SKM-1 treated with dmso at 0.1 percent for 144 hours (cell line): ENCODE measurements around the gene ZNF764.

Experiments used
- DNase-seq: peaks from one replicate; lab custom pipeline; 2025; ENCODE audit not compliant: unreplicated experiment; lab: John Stamatoyannopoulos, UW

ZNF764 gene

GRCh38 chr16:30570636-30571444 is 12.7 kb upstream of the ZNF764 start:
- no peak for DNase-seq

- DNase-seq = no peak
Measured at GRCh38 chr16:30569746-30570635, 11.8 kb upstream of the ZNF764 start.

GRCh38 chr16:30569281-30569680 is 11.1 kb upstream of the ZNF764 start:
- no peak for DNase-seq

DNA sequence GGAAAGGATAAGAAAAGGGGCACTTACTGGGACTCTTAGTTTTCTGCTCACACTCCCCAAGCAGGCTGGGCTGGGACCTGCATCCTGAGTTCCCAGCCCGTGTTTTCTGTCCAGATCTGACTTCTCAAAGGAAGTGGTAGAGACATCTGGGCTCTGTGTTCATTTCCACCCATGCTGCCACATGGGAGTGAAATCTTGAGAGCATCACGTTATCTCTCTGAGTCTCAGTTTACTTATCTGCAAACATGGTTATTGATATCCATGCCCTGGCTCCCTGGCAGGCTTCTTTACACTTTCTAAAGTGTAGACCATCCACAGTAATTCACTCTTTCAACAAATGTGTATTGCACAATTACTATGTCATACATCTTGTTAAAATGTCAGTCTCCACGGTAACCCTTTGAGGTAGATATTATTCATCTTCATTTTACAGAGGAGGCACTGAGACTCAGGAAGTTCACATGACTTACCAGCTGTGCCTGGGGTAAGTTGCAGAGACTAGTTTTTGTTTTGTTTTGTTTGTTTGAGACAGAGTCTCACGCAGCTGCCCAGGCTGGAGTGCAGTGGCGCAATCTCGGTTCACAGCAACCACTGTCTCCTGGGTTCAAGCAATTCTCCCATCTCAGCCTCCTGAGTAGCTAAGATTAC is 9.9 kb upstream of the ZNF764 start:
- peak; percentile 27 for DNase-seq

DNA sequence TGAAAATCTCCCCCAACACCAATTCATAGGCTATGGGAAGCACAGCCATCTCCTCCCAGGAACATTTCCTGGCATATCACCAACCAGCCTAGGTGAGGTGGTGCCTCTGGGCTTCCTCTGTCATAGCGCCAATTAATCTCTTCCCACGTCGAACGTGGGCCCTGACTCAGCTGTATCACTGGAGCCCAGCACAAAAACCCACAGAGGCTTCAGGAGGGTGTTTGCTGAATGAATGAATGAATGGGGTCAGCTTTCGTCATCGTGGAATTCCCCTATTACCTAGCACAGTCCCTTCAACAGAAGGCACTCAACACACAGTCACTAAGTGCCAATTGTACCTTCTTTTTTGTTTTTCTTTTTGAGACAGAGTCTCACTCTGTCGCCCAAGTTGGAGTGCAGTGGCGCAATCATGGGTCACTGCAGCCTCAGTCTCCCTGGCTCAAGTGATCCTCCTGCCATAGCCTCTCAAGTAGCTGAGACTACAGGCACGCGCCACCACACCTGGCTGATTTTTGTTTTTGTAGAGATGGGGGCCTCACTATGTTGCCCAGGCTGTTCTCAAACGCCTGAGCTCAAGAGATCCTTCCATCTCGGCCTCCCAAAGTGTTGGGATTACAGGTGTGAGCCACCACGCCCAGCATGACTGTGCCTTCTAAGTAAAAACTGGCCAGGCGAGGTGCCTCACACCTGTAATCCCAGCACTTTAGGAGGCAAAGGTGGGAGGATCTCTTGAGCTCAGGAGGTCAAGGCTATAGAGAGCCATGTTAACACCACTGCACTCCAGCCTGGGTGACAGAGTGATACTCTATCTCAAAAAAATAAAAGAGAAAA is 9.2 kb upstream of the ZNF764 start:
- no peak for DNase-seq

GRCh38 chr16:30566531-30566930 is 8.4 kb upstream of the ZNF764 start:
- no peak for DNase-seq

- DNase-seq = no peak
Measured at GRCh38 chr16:30565984-30566383, 7.8 kb upstream of the ZNF764 start.

DNA sequence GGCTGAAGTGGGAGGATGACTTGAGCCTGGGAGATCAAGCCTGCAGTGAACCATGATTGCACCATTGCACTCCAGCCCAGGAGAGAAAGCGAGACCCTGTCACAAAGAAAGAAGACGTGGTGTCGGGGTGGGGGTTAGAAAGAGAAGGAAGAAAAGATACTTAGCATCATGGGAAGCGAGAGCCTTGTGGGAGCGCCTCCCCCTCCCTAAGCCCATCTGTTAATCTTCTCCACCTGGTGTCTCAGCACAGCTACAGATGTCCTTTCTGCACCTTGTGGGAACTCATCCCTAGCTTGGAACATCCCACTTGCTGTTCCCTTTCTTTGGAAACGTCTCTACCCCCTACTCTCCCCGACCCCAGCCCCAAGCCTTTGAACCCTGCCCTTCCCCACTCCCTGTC is 7.4 kb upstream of the ZNF764 start:
- no peak for DNase-seq

DNA sequence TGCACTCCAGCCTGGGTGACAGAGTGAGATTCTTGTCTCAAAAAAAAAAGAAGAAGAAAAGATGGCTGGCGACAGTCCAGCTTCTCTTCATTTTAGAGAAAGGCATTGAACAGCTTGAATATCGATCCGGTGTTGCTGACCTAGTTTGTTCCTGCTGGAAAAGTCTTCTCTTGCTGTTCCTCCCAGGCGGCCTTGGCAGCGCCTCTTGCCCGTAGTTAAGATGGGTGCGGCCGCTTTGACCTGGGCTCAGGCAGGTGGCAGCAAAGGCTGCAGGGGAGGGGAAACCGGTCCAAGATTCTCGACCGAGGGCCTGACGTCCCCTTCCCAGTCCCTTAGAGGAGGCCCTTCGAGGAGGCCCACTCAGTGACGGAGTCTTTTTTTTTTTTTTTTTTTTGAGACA is 3.8 kb upstream of the ZNF764 start:
- DNase-seq = no peak

DNA sequence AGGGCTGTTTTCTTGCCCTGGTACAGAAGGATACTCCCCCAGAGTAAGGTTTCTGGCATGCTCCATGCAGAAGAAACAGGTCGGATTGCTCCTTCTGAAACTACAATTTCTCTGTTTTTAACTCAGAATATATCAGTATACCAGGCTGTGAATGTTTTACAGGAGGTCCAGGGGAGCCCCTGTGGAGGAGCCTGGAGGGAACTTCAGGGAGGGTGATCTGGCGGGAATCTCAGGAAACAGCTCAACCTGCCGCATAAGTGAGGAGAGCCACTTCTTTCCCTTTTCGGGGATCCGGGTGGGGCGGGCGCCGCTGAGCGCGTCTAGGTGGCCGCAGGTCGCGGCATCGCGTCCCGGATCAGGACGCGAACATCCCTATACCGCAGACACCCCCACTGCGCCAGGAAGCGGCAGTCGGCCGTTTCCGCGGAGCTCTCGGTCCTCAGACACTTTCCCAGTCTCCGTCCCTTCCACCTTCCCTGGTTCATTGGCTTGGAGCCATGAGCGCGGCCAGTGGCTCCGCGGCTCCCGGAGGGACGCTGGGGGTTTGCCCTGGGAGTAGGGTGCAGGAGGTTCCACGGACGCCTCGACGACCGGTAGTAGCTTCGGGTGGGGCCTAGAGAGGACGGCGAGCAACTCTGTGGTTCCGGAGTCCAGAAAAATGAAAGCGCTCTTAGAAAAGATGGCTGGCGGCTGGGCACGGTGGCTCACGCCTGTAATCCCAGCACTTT is 3.1 kb upstream of the ZNF764 start:
- no peak for DNase-seq

DNA sequence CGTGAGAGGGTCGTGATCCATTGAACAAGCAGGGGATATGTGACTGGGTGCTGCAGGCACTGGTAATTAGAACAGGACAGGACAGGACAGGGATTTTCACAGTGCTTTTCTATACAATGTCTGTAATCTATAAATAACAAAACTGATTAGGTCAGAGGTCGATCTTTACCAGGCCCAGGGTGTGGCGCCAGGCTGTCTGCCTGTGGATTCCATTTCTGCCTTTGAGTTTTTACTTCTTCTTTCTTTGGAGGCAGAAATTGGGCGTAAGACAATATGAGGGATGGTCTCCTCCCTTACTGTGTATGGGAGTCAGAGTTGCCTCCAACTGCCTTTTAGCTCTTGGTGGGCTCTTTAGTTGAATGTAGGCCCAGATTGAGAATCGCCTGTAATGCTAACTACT is 1.5 kb upstream of the ZNF764 start:
- no peak for DNase-seq

- DNase-seq = no peak
Measured at GRCh38 chr16:30558789-30559377, 709 bp upstream of the ZNF764 start.

- no peak for DNase-seq
Measured at GRCh38 chr16:30557707-30557956, 542 bp downstream of the ZNF764 start.

DNA sequence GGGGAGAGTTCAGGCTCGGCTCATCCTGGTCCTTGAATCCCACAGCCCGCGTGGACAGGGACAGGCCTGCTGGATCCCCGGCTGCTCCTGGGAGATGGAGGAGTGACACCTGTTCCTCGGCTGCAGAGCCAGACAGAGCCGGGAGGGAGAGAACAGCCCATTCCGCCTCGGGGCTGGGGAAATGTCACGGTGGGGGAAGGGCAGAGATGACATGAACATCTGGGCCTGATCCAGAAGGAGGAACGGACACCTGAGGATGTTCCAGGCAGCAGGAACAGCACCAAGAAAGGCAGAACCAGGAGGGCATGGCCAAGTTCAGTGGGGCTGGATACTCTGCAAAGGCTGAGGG is 2.1 kb downstream of the ZNF764 start:
- DNase-seq = no peak

- DNase-seq = no peak
Measured at GRCh38 chr16:30555315-30556124, 2.7 kb downstream of the ZNF764 start.

DNA sequence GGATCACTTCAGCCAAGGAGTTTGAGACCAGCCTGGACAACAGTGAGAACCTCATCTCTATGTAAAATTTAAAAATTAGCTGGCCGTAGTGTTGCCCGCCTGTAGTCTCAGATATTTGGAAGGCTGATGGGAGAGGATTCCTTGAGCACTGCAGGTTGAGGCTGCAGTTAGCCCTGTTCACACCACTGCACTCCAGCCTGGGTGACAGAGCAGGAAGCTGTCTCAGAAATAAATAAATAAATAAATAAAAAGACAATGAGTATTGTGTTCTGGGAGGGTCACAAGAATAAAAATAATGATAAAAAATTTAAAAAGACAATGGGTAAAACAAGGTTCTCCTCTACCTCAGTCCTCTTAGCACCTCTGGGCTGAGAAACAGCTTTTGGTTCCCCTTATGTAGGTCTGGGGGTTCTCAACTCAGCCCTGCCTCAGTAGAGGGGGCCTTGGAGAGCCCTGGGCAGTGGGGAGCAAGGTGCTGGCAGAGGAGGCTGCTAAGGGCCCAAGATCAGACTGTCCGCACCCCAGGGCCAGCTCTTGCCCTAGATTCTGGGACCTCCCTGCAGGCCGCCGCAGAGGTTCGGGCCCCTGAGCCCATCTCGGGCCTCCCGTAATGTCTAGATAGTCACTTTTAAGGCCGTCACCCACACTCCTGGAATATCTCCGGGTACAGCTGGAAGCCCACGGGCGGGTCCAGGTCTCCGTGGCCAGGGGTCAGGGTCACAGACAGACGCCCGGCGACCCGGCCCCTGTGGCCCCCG is 3.4 kb downstream of the ZNF764 start:
- no peak for DNase-seq

DNA sequence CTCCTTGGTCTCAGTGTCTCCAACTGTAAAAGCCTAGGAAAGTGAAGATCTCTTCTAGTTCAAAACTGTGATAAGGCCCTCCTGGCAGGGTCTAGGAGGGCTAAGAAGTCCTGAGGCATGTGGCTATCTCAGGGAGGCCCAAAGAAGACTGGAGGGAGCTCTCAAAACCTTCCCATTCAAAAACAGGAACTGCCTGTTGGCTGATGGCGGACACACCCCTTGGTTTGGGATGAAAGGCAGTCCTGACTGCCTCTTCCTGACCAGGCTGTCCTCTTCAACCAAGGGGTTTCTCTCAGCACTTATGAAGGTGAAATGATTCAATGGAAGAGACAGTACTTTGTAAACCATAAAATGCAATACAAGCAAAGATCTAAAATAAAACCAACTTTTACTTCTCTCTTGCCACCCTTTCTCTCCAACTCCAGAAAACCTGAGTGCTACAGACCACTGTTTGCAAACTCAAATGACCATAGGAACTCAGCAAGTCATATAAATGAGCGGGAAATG is 4.7 kb downstream of the ZNF764 start:
- DNase-seq = peak; percentile 20

GRCh38 chr16:30552956-30553355 is 5.2 kb downstream of the ZNF764 start:
- DNase-seq = no peak
